ENCODE data around the gene SERINC5. TPM values are rescaled to one million over a fixed set of nuclear protein-coding genes. Genes with fewer than 3 reads are reported as not detected.

The SERINC5 gene
- total RNA-seq, 2 donors from 2014 or later, result 23.3 to 26.7 TPM

GRCh38 chr5:80269991-80270438, 14.2 kb upstream of the SERINC5 start:
- Histone ChIP-seq H3K27ac (no peak overlapping the region), H3K4me1 (peaks cover 10% of the 10 kb centered on the region), H3K27me3 (no peaks in the 10 kb centered on the region), H3K4me3 (no peak overlapping the region), H3K36me3 (replicated peaks in 1 of 2; ENCODE audit: insufficient read depth in 1 of 2, low read depth in 2 of 2) (no peaks in the 10 kb centered on the region), H3K9me3 (no peaks in the 10 kb centered on the region)
- intact Hi-C loops (cut with DNase I), result no loop called here
- WGBS, 2 donors, result 89 to 95% methylated on average over 8 of the region's 8 CpGs
- TF ChIP-seq CTCF (IDR thresholded peaks at IDR 0.05) (no peak), POLR2A (IDR thresholded peaks at IDR 0.05) (no peak)
- ATAC-seq, result no peak
- no peak for DNase-seq

GRCh38 chr5:80268916-80269315, 13.1 kb upstream of the SERINC5 start:
- Histone ChIP-seq H3K9me3 (no peaks in the 10 kb centered on the region), H3K27ac (no peak overlapping the region), H3K4me1 (peaks cover 10% of the 10 kb centered on the region), H3K36me3 (replicated peaks in 1 of 2; ENCODE audit: insufficient read depth in 1 of 2, low read depth in 2 of 2) (no peaks in the 10 kb centered on the region), H3K4me3 (no peak overlapping the region), H3K27me3 (no peaks in the 10 kb centered on the region)
- DNase-seq (no peak), ATAC-seq (no peak)
- 71 to 81% methylated on average over 5 of the region's 5 CpGs for WGBS, 2 donors
- TF ChIP-seq POLR2A (IDR thresholded peaks at IDR 0.05) (no peak), CTCF (IDR thresholded peaks at IDR 0.05) (no peak)
- intact Hi-C loops (cut with DNase I), result no loop called here

GRCh38 chr5:80266566-80266965, 10.7 kb upstream of the SERINC5 start:
- H3K9me3 ChIP-seq, result no peaks in the 10 kb centered on the region
- H3K4me1 ChIP-seq, result peaks cover 10% of the 10 kb centered on the region
- no peak overlapping the region for H3K4me3 ChIP-seq
- intact Hi-C loops (cut with DNase I), result no loop called here
- TF ChIP-seq CTCF (IDR thresholded peaks at IDR 0.05), result no peak
- no peak for TF ChIP-seq POLR2A (IDR thresholded peaks at IDR 0.05)
- no peaks in the 10 kb centered on the region for H3K36me3 ChIP-seq (replicated peaks in 1 of 2; ENCODE audit: insufficient read depth in 1 of 2, low read depth in 2 of 2)
- 47 to 76% methylated on average over 2 of the region's 2 CpGs for WGBS, 2 donors
- ATAC-seq (no peak), DNase-seq (no peak)
- peak overlapping the region in 1 of 4 donors; percentile 45 for H3K27ac ChIP-seq
- H3K27me3 ChIP-seq, result no peaks in the 10 kb centered on the region

- Histone ChIP-seq H3K36me3 (replicated peaks in 1 of 2; ENCODE audit: insufficient read depth in 1 of 2, low read depth in 2 of 2) (no peaks in the 10 kb centered on the region), H3K4me3 (no peak overlapping the region), H3K9me3 (no peaks in the 10 kb centered on the region), H3K27me3 (no peaks in the 10 kb centered on the region), H3K27ac (no peak overlapping the region), H3K4me1 (peaks cover 13% of the 10 kb centered on the region)
- intact Hi-C loops (cut with DNase I), result no loop called here
- DNase-seq (peak; percentile 39 to 56 (median 44)), ATAC-seq (no peak)
- TF ChIP-seq POLR2A (IDR thresholded peaks at IDR 0.05) (no peak), CTCF (IDR thresholded peaks at IDR 0.05) (no peak)
- WGBS, 2 donors, result 33 to 38% methylated on average over 1 of the region's 1 CpG
Observed at GRCh38 chr5:80260461-80260860, 4.6 kb upstream of the SERINC5 start.

GRCh38 chr5:80259511-80260203, 3.8 kb upstream of the SERINC5 start:
- intact Hi-C loops (cut with DNase I), result no loop called here
- H3K4me3 ChIP-seq, result no peak overlapping the region
- WGBS, 2 donors, result 95 to 97% methylated on average over 6 of the region's 6 CpGs
- ATAC-seq (no peak), DNase-seq (no peak)
- peaks cover 16% of the 10 kb centered on the region for H3K4me1 ChIP-seq
- no peak overlapping the region for H3K27ac ChIP-seq
- TF ChIP-seq CTCF (IDR thresholded peaks at IDR 0.05) (no peak), POLR2A (IDR thresholded peaks at IDR 0.05) (no peak)
- H3K36me3 ChIP-seq (replicated peaks in 1 of 2; ENCODE audit: insufficient read depth in 1 of 2, low read depth in 2 of 2), result no peaks in the 10 kb centered on the region
- no peaks in the 10 kb centered on the region for H3K9me3 ChIP-seq
- no peaks in the 10 kb centered on the region for H3K27me3 ChIP-seq

Data from body of pancreas (tissue), 4 donors.